DND-41 (cell line): ENCODE results near the gene VSTM2B.

Experiments used
- EZH2 ChIP-seq: IDR thresholded peaks from 3 replicates; pipeline ENCODE4 v1.6.1; 2012; ENCODE audit warnings: borderline replicate concordance, low read depth, mild to moderate bottlenecking, moderate library complexity, low read length, inconsistent platforms; ENCODE audit not compliant: severe bottlenecking
- TF ChIP-seq, protein P1 (sequence below): IDR thresholded peaks from 2 replicates; pipeline ENCODE4 v1.5.1; 2012; ENCODE audit warnings: borderline replicate concordance, low read length, moderate library complexity, mild to moderate bottlenecking; ENCODE audit not compliant: poor library complexity, severe bottlenecking; ENCODE audit errors: extremely low read depth

GRCh38 chr19:29583196-29583999 is 57.6 kb downstream of the VSTM2B start:
- TF ChIP-seq, protein P1, sequence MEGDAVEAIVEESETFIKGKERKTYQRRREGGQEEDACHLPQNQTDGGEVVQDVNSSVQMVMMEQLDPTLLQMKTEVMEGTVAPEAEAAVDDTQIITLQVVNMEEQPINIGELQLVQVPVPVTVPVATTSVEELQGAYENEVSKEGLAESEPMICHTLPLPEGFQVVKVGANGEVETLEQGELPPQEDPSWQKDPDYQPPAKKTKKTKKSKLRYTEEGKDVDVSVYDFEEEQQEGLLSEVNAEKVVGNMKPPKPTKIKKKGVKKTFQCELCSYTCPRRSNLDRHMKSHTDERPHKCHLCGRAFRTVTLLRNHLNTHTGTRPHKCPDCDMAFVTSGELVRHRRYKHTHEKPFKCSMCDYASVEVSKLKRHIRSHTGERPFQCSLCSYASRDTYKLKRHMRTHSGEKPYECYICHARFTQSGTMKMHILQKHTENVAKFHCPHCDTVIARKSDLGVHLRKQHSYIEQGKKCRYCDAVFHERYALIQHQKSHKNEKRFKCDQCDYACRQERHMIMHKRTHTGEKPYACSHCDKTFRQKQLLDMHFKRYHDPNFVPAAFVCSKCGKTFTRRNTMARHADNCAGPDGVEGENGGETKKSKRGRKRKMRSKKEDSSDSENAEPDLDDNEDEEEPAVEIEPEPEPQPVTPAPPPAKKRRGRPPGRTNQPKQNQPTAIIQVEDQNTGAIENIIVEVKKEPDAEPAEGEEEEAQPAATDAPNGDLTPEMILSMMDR = no peak
- TF ChIP-seq EZH2 = no peak
